NCI-H524 (cell line): ENCODE results near the gene MTFR1L.

Experiments used
- DNase-seq, 2 experiments: peaks; one replicate each; lab custom pipeline; 2025; lab: John Stamatoyannopoulos, UW

Gene MTFR1L

GRCh38 chr1:25861316-25862286, 41.8 kb downstream of the MTFR1L start:
- DNase-seq = no peak

GRCh38 chr1:25862785-25863485, 43.2 kb downstream of the MTFR1L start:
- DNase-seq = no peak

- DNase-seq = no peak
Observed at GRCh38 chr1:25863486-25864262, 43.9 kb downstream of the MTFR1L start.

GRCh38 chr1:25864434-25864833, 44.7 kb downstream of the MTFR1L start:
- no peak for DNase-seq

- DNase-seq = no peak
Observed at GRCh38 chr1:25866288-25866687, 46.5 kb downstream of the MTFR1L start.

GRCh38 chr1:25867210-25867991, 47.6 kb downstream of the MTFR1L start:
- no peak for DNase-seq

GRCh38 chr1:25869909-25870606, 50.3 kb downstream of the MTFR1L start:
- no peak for DNase-seq

GRCh38 chr1:25870614-25871013, 50.9 kb downstream of the MTFR1L start:
- DNase-seq = no peak

- peak; percentile 14 to 21 for DNase-seq
Observed at GRCh38 chr1:25871086-25871703, 51.4 kb downstream of the MTFR1L start.

- DNase-seq = no peak
Observed at GRCh38 chr1:25871704-25872494, 52.1 kb downstream of the MTFR1L start.

- DNase-seq = no peak
Observed at GRCh38 chr1:25872713-25873112, 53.0 kb downstream of the MTFR1L start.

GRCh38 chr1:25873120-25873519, 53.4 kb downstream of the MTFR1L start:
- DNase-seq = no peak

- DNase-seq = no peak
Observed at GRCh38 chr1:25874209-25874608, 54.5 kb downstream of the MTFR1L start.

GRCh38 chr1:25874635-25875153, 54.9 kb downstream of the MTFR1L start:
- DNase-seq = no peak

- DNase-seq = peak in 1 of 2 experiments; percentile 43
Observed at GRCh38 chr1:25875154-25875855, 55.6 kb downstream of the MTFR1L start, which contains the start of gene PAQR7. Gene PAQR7 (minus strand): TSS chr1:25875708. CDS start chr1:25863839, 11,869 bp downstream.

- DNase-seq = no peak
Observed at GRCh38 chr1:25875856-25876692, 56.3 kb downstream of the MTFR1L start.

GRCh38 chr1:25876693-25877077, 56.9 kb downstream of the MTFR1L start:
- no peak for DNase-seq

GRCh38 chr1:25877155-25877554, 57.4 kb downstream of the MTFR1L start:
- DNase-seq = no peak
